Mesangial cell (primary cell): ENCODE data around the gene GALR2. TPM values are rescaled to one million over a fixed set of nuclear protein-coding genes. Genes with fewer than 3 reads are reported as not detected.

Experiments
- total RNA-seq: library from RNA; depleted of rRNA; stranded (reverse); fragments of >200 nt; gene quantifications from 2 replicates; pipeline ENCODE4 v1.2.3, GENCODE V29; 2015

Gene GALR2, protein sequence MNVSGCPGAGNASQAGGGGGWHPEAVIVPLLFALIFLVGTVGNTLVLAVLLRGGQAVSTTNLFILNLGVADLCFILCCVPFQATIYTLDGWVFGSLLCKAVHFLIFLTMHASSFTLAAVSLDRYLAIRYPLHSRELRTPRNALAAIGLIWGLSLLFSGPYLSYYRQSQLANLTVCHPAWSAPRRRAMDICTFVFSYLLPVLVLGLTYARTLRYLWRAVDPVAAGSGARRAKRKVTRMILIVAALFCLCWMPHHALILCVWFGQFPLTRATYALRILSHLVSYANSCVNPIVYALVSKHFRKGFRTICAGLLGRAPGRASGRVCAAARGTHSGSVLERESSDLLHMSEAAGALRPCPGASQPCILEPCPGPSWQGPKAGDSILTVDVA
- total RNA-seq = 0.16 and 1.3 TPM in 2 replicates

DNA sequence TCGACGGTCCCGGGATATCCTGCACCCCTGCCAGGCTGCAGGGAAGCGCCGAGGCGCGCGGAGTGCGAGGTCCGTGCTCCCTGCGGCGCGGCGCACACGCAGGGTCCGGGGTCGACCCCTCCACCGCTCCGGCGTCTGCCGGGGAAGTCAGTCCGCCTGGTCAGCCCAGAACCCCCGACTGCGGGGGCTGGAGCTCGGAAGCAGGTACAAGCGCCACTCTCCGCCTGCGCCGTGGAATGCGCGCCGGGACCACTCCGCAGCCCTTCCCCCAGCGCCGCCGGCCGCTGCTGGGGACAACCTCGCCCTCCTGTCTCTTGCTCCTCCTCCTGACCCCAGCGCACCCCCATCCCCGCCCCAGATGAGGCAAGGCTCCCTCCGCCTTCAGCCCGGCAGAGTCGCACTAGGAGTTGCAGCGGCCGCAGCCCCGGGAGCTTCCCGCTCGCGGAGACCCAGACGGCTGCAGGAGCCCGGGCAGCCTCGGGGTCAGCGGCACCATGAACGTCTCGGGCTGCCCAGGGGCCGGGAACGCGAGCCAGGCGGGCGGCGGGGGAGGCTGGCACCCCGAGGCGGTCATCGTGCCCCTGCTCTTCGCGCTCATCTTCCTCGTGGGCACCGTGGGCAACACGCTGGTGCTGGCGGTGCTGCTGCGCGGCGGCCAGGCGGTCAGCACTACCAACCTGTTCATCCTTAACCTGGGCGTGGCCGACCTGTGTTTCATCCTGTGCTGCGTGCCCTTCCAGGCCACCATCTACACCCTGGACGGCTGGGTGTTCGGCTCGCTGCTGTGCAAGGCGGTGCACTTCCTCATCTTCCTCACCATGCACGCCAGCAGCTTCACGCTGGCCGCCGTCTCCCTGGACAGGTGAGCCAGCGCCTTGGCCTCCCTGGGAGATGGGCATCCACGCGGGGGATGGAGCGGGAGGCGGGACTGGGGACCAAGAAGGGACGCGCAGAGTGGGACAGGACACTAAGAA lies at the start of gene GALR2:
GALR2 (plus strand) TSS at position 392 of the 974 bp plus-strand sequence; CDS start at position 495, 103 bp downstream.

DNA sequence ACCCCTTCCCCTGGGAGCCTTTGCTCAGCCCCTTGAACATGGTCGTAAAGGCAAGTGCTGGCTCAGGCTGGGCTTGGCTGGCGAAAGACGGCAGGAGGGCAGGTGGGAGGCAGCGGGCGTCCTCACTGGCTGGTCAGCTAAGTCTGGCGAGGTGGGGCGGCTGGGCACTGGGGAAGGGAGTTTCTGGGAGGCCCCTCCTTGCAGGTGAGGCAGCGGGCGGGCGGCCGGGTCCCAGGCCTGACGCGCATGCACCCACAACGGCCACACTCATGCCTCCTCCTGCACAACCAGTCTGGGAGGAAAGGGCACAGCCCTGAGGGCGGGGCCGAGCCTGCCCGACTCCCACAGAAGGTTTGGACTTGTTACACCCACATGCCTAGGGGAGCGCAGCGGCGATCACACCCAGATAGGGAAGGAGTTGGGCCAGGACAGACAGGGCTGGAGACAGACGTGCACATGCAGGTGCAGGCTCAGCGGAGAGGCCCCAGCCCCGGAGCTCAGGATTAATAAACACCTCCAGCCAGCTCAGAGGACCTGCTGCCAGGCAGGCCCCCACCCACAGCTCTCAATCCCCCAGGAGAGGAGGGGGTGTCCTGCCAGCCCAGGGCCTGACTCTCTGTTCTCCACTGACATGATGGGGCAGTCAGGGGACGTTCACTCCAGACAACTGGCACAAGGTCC lies 47.3 kb upstream of the GALR2 start, which contains the start of gene EVPL:
EVPL (minus strand) TSS at position 148 of the 681 bp plus-strand sequence; CDS start at position 40, 108 bp downstream.

DNA sequence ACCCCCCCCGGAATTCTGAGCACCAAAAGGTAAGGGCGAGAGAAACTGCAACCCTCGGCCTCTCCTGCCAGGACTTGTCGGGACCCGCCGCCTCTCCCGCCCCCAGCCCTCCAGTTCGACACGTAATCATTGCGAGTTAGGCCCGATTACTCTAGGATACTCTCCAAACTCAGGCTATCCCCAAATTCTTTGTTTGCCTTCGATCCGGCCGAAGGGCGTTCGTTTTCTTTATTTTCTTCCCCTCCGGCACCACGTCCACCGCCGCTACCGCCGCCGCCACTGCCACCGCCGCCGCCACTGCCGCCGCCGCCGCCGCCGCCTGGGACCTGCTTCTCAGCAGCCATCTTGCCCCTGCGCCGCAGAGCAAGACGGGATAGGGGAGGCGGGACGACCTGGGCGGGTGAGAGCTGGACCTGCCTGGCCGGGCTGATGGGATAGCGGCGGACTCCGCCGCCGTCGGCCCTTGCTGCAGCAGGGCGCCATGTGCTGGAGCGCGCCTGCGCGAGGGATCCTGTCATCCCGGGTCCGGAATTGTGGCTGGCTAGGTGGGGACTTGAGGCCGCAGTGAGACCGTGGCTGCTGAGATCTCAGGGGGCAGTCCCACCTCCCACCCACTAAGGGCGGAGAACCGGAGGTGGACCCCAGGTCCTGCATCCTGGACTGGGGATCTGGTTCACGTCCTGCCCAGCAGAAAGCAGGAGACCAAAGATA lies 2.3 kb upstream of the GALR2 start, which contains the start of gene SRP68:
SRP68 (minus strand) TSS at position 370 of the 711 bp plus-strand sequence; CDS start at position 344, 26 bp downstream.

DNA sequence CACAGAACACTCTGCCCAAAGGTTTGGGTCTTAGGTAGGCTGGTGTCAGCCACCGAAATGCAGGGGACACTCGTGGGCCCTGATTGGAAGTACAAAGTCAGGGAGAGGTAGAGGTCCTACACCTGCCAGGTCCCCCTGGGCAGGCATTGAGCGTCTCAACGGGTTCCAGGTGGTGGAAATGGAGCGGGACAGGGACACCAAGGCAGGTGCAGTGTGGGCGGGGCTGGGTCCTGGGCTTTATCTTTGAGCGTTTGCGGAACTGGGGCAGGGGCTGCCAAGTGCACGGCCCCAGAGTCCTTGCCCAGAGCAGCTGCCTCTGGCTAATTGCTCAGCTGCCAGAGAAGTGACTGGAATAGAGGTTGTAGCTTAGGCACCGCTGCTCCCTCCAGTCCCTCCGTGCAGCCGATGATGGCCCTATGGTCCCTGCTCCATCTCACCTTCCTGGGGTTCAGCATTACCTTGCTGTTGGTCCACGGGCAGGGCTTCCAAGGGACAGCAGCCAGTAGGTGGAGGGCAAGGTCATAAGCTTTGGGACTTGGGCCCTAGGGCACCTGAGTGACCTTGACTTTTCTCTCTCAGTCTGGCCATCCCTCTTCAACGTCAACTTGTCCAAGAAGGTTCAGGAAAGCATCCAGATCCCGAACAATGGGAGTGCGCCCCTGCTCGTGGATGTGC lies 4.4 kb downstream of the GALR2 start, which contains the start of gene ZACN:
ZACN (plus strand) TSS at position 323 of the 675 bp plus-strand sequence; CDS start at position 406, 83 bp downstream.

DNA sequence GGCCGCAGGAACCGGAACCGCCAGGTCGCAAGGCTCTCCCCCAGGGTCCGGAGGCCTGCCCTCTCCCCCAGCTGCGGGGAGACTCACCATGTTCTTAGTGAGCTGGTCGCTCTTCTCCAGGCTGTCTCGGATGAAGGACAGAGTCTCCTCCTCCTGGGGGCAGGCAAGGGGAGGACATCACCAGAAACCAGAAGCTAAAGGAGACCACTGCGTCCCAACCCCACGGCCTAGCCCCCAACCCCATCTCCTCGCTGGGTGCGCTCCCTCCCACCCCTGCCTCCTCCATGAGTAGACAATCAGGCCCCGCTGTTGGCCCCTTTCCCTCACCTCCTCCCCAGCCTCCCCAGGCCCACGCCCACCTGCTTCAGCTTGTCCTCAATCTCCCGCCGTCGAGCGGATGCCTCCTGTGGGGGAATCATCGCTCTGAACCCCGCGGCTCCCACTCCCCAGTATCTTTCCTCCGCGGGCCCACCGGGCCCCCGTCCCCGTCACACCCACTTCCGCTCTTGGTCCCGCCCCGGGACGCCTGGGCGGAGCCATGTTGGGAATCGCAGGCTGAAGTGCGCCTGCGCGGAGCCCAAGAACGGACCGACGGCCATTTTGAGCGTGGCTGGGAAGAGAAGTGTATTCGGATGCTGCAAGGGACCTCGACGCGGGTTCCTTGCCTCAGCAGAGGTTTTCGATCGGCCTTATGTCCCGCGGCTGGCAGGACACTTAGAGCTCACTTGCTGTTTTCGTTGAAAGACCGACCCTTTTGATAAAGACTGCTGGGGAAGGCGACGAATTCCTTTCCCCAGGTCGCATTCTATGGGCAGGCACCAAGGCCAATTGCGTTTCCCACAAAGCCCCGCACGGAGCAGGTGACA lies 28.9 kb downstream of the GALR2 start, which contains the start of gene EXOC7:
EXOC7 (minus strand) TSS at position 514 of the 866 bp plus-strand sequence; CDS start at position 419, 95 bp downstream.

Other genes starting within 250 kb of the GALR2 start
- 5.1 and 15.7 TPM in 2 replicates for gene UNC13D, start 230.4 kb upstream of the GALR2 start, total RNA-seq
- 55.2 and 85.8 TPM in 2 replicates for gene WBP2, start 219.4 kb upstream of the GALR2 start, total RNA-seq
- gene TRIM47, start 196.2 kb upstream of the GALR2 start, total RNA-seq = 32.8 and 41.4 TPM in 2 replicates
- gene TRIM65, start 177.8 kb upstream of the GALR2 start, total RNA-seq = 29.5 and 32.6 TPM in 2 replicates
- 45.3 and 52.8 TPM in 2 replicates for gene MRPL38, start 169.9 kb upstream of the GALR2 start, total RNA-seq
- 6.6 and 8.0 TPM in 2 replicates for gene FBF1, start 133.7 kb upstream of the GALR2 start, total RNA-seq
- gene ACOX1, start 95.6 kb upstream of the GALR2 start, total RNA-seq = 24.0 and 30.6 TPM in 2 replicates
- gene TEN1, start 95.5 kb upstream of the GALR2 start, total RNA-seq = 23.0 and 36.8 TPM in 2 replicates
- gene CDK3, start 73.9 kb upstream of the GALR2 start, total RNA-seq = 2.4 and 2.9 TPM in 2 replicates
- gene EVPL, start 47.5 kb upstream of the GALR2 start, total RNA-seq = 11.7 and 21.4 TPM in 2 replicates
- gene SRP68, start 2.3 kb upstream of the GALR2 start, total RNA-seq = 33.8 and 41.1 TPM in 2 replicates
- gene ZACN, start 4.4 kb downstream of the GALR2 start, total RNA-seq = not detected in 2 replicates
- 64.9 and 77.6 TPM in 2 replicates for gene EXOC7, start 29.0 kb downstream of the GALR2 start, total RNA-seq
- gene FOXJ1, start 66.5 kb downstream of the GALR2 start, total RNA-seq = 0.81 and 5.8 TPM in 2 replicates
- 2.4 and 4.9 TPM in 2 replicates for gene RNF157, start 165.7 kb downstream of the GALR2 start, total RNA-seq
- 16.5 and 35.5 TPM in 2 replicates for gene UBALD2, start 190.6 kb downstream of the GALR2 start, total RNA-seq
- gene QRICH2, start 233.5 kb downstream of the GALR2 start, total RNA-seq = 1.6 and 1.9 TPM in 2 replicates